HepG2 (cell line): ENCODE data around the gene WEE1. TPM values are rescaled to one million over a fixed set of nuclear protein-coding genes. Genes with fewer than 3 reads are reported as not detected.

Experiments used
- CEBPG ChIP-seq: IDR thresholded peaks from 2 replicates; pipeline ENCODE4 v1.6.1; 2016
- CREB1 ChIP-seq, 2 experiments: fragments of 450-650 bp in 1 of 2; IDR thresholded peaks; 2 replicates each; pipeline ENCODE4 v1.6.1; 2016 to 2017; ENCODE audit warnings: control low read depth in 1 of 2, mild to moderate bottlenecking in 1 of 2, missing compliant biosample characterization in 1 of 2, missing genetic modification characterization in 1 of 2
- ELF4 ChIP-seq: sonication (generic); formaldehyde crosslinking; IDR thresholded peaks from 2 replicates; pipeline ENCODE4 v1.5.0; 2020; ENCODE audit warnings: missing genetic modification reagents, mild to moderate bottlenecking, moderate library complexity, borderline replicate concordance
- EZH2 ChIP-seq: conservative IDR thresholded peaks from 2 replicates; pipeline ENCODE4 v1.6.1; 2012; ENCODE audit warnings: mild to moderate bottlenecking, low read depth, low read length, moderate library complexity
- FOSL1 ChIP-seq: sonication (generic); formaldehyde crosslinking; IDR thresholded peaks from 2 replicates; pipeline ENCODE4 v1.9.0; 2021; ENCODE audit warnings: missing genetic modification reagents, borderline replicate concordance
- FOXC1 ChIP-seq: sonication (generic); formaldehyde crosslinking; IDR thresholded peaks from 2 replicates; pipeline ENCODE4 v1.8.0; 2022; ENCODE audit warnings: mild to moderate bottlenecking, missing genetic modification reagents, borderline replicate concordance
- GPN1 ChIP-seq: sonication (generic); formaldehyde crosslinking; IDR thresholded peaks from 2 replicates; pipeline ENCODE4 v1.5.1; 2020; ENCODE audit warnings: missing genetic modification reagents, borderline replicate concordance
- IKZF1 ChIP-seq: fragments of 450-650 bp; IDR thresholded peaks from 2 replicates; pipeline ENCODE4 v1.7.1; 2016
- IRX3 ChIP-seq: sonication (generic); formaldehyde crosslinking; IDR thresholded peaks from 2 replicates; pipeline ENCODE4 v1.8.1; 2023; ENCODE audit warnings: mild to moderate bottlenecking, low read depth, missing genetic modification reagents, borderline replicate concordance
- KMT2B ChIP-seq: IDR thresholded peaks from 2 replicates; pipeline ENCODE4 v1.6.1; 2016; ENCODE audit warnings: missing genetic modification reagents, missing compliant biosample characterization
- RAD51 ChIP-seq: fragments of 450-650 bp; IDR thresholded peaks from 2 replicates; pipeline ENCODE4 v1.6.1; 2016; ENCODE audit warnings: borderline replicate concordance
- SNAI1 ChIP-seq: sonication (generic); formaldehyde crosslinking; IDR thresholded peaks from 2 replicates; pipeline ENCODE4 v1.5.0; 2020; ENCODE audit warnings: mild to moderate bottlenecking, missing genetic modification reagents, borderline replicate concordance
- SP5 ChIP-seq: IDR thresholded peaks from 2 replicates; pipeline ENCODE4 v1.6.1; 2016; ENCODE audit warnings: low read depth, borderline replicate concordance
- SRY ChIP-seq: sonication (generic); formaldehyde crosslinking; IDR thresholded peaks from 2 replicates; pipeline ENCODE4 v1.8.0; 2022; ENCODE audit warnings: mild to moderate bottlenecking, missing genetic modification reagents
- TFE3 ChIP-seq: IDR thresholded peaks from 2 replicates; pipeline ENCODE4 v1.6.1; 2016
- ZBTB34 ChIP-seq: sonication (generic); formaldehyde crosslinking; IDR thresholded peaks from 2 replicates; pipeline ENCODE4 v1.8.0; 2022; ENCODE audit warnings: mild to moderate bottlenecking, missing genetic modification reagents
- ZFP91 ChIP-seq: sonication (generic); formaldehyde crosslinking; IDR thresholded peaks from 2 replicates; pipeline ENCODE4 v1.9.0; 2022; ENCODE audit warnings: missing genetic modification reagents, mild to moderate bottlenecking, borderline replicate concordance
- ZNF281 ChIP-seq: sonication (generic); formaldehyde crosslinking; IDR thresholded peaks from 2 replicates; pipeline ENCODE4 v1.4.0; 2020; ENCODE audit warnings: missing genetic modification reagents, borderline replicate concordance
- ZNF549 ChIP-seq: sonication (generic); formaldehyde crosslinking; IDR thresholded peaks from 2 replicates; pipeline ENCODE4 v1.5.0; 2020; ENCODE audit warnings: missing genetic modification reagents
- ZNF737 ChIP-seq: sonication (generic); formaldehyde crosslinking; IDR thresholded peaks from 2 replicates; pipeline ENCODE4 v1.5.0; 2020; ENCODE audit warnings: missing genetic modification reagents, mild to moderate bottlenecking, borderline replicate concordance
- ZNF777 ChIP-seq: sonication (generic); formaldehyde crosslinking; IDR thresholded peaks from 2 replicates; pipeline ENCODE4 v1.4.0; 2020; ENCODE audit warnings: missing genetic modification reagents
- polyA plus RNA-seq, 8 experiments: library from polyadenylated mRNA; depleted of rRNA in 3 of 8; stranded (reverse) in 7 of 8; unstranded in 1 of 8; fragments of >200 nt; fragmentation: Illumina TruSeq in 4 of 8; extraction: Trizol in 4 of 8; gene quantifications; 2 replicates each; pipeline versions ENCODE4 v1.2.1 to v1.2.3, GENCODE V29; 2011 to 2016; ENCODE audit warnings: low read depth in 4 of 8, missing spikeins in 1 of 8, mixed read lengths in 1 of 8; ENCODE audit not compliant: insufficient read depth in 1 of 8
- total RNA-seq, 5 experiments: library from RNA; depleted of rRNA; stranded (reverse); fragments of >200 nt; fragmentation: Illumina TruSeq; extraction: Trizol; gene quantifications; 2 replicates each; pipeline ENCODE4 v1.2.3, GENCODE V29; 2016; ENCODE audit warnings: low read depth in 1 of 5
- TF ChIP-seq, protein P1 (sequence below): sonication (generic); formaldehyde crosslinking; IDR thresholded peaks from 2 replicates; pipeline ENCODE4 v1.4.0; 2020; ENCODE audit warnings: missing genetic modification reagents

WEE1 gene
- total and polyA plus RNA-seq, 2 of the 13 experiments (the other 11 are each of a cell fraction or from before 2014, with no cell fraction given): 31.4 to 63.7 TPM

DNA sequence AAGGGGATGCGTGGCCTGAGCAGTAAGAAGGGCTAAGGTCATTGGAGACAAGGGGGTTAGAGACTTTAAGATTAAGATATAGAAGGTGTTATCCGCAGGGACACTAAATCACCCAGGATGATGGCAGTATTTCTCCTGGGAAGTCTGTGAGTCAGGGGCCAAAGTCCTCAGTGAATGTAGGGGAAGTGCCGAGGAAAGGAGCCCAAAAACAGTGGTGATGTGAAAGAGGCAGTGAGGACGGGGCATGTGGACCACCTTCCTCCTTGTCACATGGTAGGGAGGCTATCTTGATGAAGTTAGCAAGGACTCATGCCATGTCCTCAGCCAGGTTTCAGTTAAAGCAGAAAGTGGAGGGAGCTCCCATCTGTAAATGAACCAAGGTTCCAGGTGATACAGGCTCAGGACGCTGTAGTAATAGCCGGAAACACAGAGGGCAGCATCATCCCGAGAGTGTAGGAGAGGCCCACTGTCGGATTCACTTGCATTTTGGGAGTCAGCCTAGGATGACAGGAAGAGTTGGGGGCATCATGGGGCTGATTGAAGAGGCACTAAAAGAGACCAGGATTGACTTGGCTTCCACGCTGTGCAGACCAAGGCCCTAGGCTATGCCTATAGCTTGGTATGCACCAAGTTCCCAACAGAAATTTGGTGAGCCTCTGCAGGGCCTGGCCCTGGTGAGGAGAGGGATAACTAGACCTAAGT, 33.5 kb downstream of the WEE1 start (continued):
- TF ChIP-seq ZNF737 (no peak), KMT2B (CRISPR knock-in tag) (no peak), ZNF549 (CRISPR knock-in tag) (no peak), SNAI1 (CRISPR knock-in tag) (no peak), TFE3 (CRISPR knock-in tag) (no peak), IRX3 (no peak), GPN1 (CRISPR knock-in tag) (no peak), FOSL1 (CRISPR knock-in tag) (peak; percentile 41; the same call in 1 of the 2 replicates), ZBTB34 (CRISPR knock-in tag) (no peak), ELF4 (CRISPR knock-in tag) (no peak), ZNF777 (no peak), IKZF1 (no peak), SP5 (CRISPR knock-in tag) (no peak), CEBPG (0 out of 2 replicates have a peak, but pooled peaks have one; percentile 11), FOXC1 (CRISPR knock-in tag) (peak; percentile 74; the same call in 1 of the 2 replicates), SRY (CRISPR knock-in tag) (no peak), EZH2 (no peak), ZNF281 (no peak), ZFP91 (CRISPR knock-in tag) (peak; percentile 39; the same call in 1 of the 2 replicates), CREB1 (IDR thresholded peaks at IDR 0.05) (no peak), CREB1 (CRISPR knock-in tag; IDR thresholded peaks at IDR 0.05) (no peak), RAD51 (no peak)
- TF ChIP-seq, protein P1, sequence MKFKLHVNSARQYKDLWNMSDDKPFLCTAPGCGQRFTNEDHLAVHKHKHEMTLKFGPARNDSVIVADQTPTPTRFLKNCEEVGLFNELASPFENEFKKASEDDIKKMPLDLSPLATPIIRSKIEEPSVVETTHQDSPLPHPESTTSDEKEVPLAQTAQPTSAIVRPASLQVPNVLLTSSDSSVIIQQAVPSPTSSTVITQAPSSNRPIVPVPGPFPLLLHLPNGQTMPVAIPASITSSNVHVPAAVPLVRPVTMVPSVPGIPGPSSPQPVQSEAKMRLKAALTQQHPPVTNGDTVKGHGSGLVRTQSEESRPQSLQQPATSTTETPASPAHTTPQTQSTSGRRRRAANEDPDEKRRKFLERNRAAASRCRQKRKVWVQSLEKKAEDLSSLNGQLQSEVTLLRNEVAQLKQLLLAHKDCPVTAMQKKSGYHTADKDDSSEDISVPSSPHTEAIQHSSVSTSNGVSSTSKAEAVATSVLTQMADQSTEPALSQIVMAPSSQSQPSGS (CRISPR knock-in tag): no peak
